ENCODE measurements around the gene ANKLE2.

ANKLE2 gene

GRCh38 chr12:132685400-132685799 is 76.2 kb downstream of the ANKLE2 start:
- DNase-seq = no peak

- no peak for DNase-seq
Measured at GRCh38 chr12:132677492-132677891, 84.1 kb downstream of the ANKLE2 start.

- DNase-seq = no peak
Measured at GRCh38 chr12:132675757-132676432, 85.7 kb downstream of the ANKLE2 start.
